SK-N-SH (cell line): Measurements from ENCODE around the gene TIGD6. TPM values are rescaled to one million over a fixed set of nuclear protein-coding genes. Genes with fewer than 3 reads are reported as not detected.

ENCODE experiments used
- CTCF ChIA-PET: fragments of 300-600, 350-600 bp; formaldehyde crosslinking; extraction: SDS; loops from one replicate; lab custom pipeline; 2021; lab: Yijun Ruan, JAX
- POLR2A ChIA-PET: fragments of 350-600 bp; sonication (Branson Sonifier 250); formaldehyde crosslinking; extraction: SDS; loops from one replicate; lab custom pipeline; 2020; ENCODE audit warnings: antibody characterized with exemption, inconsistent platforms; lab: Yijun Ruan, JAX
- DNase-seq: peaks from one replicate; pipeline ENCODE4 v3.0.0; 2012
- H2AFZ ChIP-seq: fragments of 200-600 bp; sonication (generic); 2 replicates; pipeline ENCODE4 v1.8.1; 2016; ENCODE audit warnings: antibody characterized with exemption, mild to moderate bottlenecking, low read depth
- H3F3A ChIP-seq: fragments of 200-600 bp; sonication (generic); replicated peaks from 2 replicates; pipeline ENCODE3; 2016; ENCODE audit warnings: antibody characterized with exemption, mild to moderate bottlenecking; ENCODE audit not compliant: insufficient read depth
- H3K27ac ChIP-seq, 2 experiments: fragments of 200-500 bp in 1 of 2; fragments of 200-600 bp in 1 of 2; sonication (Bioruptor generic) in 1 of 2; sonication (generic), shearing (Covaris generic) in 1 of 2; 2 replicates each; pipeline versions ENCODE4 v1.5.1 to v1.6.1; 2014 to 2016; ENCODE audit warnings: low read depth in 2 of 2, inconsistent platforms in 1 of 2, low read length in 1 of 2, mild to moderate bottlenecking in 1 of 2, mixed read lengths in 1 of 2
- H3K27me3 ChIP-seq: fragments of 200-600 bp; sonication (generic), shearing (Covaris generic); 2 replicates; pipeline ENCODE4 v1.6.1; 2016; ENCODE audit warnings: mixed run types; ENCODE audit not compliant: insufficient read depth
- H3K36me3 ChIP-seq, 2 experiments: fragments of 200-500 bp in 1 of 2; fragments of 200-600 bp in 1 of 2; sonication (Bioruptor generic) in 1 of 2; sonication (generic) in 1 of 2; replicated peaks in 1 of 2; 2 replicates each; pipeline versions ENCODE3 to v1.5.1; 2014 to 2016; ENCODE audit warnings: low read length in 1 of 2, mild to moderate bottlenecking in 1 of 2; ENCODE audit not compliant: insufficient read depth in 2 of 2, control insufficient read depth in 1 of 2
- H3K4me1 ChIP-seq, 2 experiments: fragments of 200-500 bp in 1 of 2; fragments of 200-600 bp in 1 of 2; sonication (Bioruptor generic) in 1 of 2; sonication (generic), shearing (Covaris generic) in 1 of 2; 2 replicates each; pipeline versions ENCODE4 v1.5.1 to v1.6.1; 2014 to 2016; ENCODE audit warnings: low read depth in 1 of 2, low read length in 1 of 2, mixed run types in 1 of 2; ENCODE audit not compliant: insufficient read depth in 2 of 2, control insufficient read depth in 1 of 2
- H3K4me2 ChIP-seq: fragments of 200-600 bp; sonication (generic), shearing (Covaris generic); 2 replicates; pipeline ENCODE4 v1.6.1; 2017; ENCODE audit warnings: mixed run types
- H3K4me3 ChIP-seq, 2 experiments: fragments of 200-500 bp in 1 of 2; fragments of 200-600 bp in 1 of 2; sonication (Bioruptor generic) in 1 of 2; sonication (generic), shearing (Covaris generic) in 1 of 2; 2 replicates each; pipeline versions ENCODE4 v1.5.1 to v1.8.1; 2014 to 2016; ENCODE audit warnings: low read depth in 2 of 2, inconsistent platforms in 1 of 2, low read length in 1 of 2, mild to moderate bottlenecking in 1 of 2, mixed read lengths in 1 of 2, moderate library complexity in 1 of 2
- H3K79me2 ChIP-seq: fragments of 200-600 bp; sonication (generic); 2 replicates; pipeline ENCODE4 v1.8.1; 2017; ENCODE audit warnings: mild to moderate bottlenecking; ENCODE audit not compliant: insufficient read depth
- H3K9ac ChIP-seq: fragments of 200-600 bp; sonication (generic); 2 replicates; pipeline ENCODE4 v1.6.1; 2017; ENCODE audit warnings: mixed run types
- H3K9me2 ChIP-seq: fragments of 200-600 bp; sonication (generic); 2 replicates; pipeline ENCODE4 v1.6.1; 2017; ENCODE audit warnings: mixed run types
- H3K9me3 ChIP-seq: fragments of 200-600 bp; sonication (generic); 2 replicates; pipeline ENCODE4 v1.6.1; 2017; ENCODE audit warnings: mixed run types, mild to moderate bottlenecking, moderate library complexity
- H4K20me1 ChIP-seq: fragments of 200-600 bp; sonication (generic); 2 replicates; pipeline ENCODE4 v1.6.1; 2017; ENCODE audit warnings: mild to moderate bottlenecking, mixed run types; ENCODE audit not compliant: insufficient read depth
- FOSL2 ChIP-seq: IDR thresholded peaks from 2 replicates; pipeline ENCODE4 v1.4.0; 2012; ENCODE audit warnings: low read depth, mild to moderate bottlenecking, moderate library complexity, borderline replicate concordance
- FOXJ3 ChIP-seq: sonication (generic); formaldehyde crosslinking; IDR thresholded peaks from 2 replicates; pipeline ENCODE4 v1.5.1; 2020; ENCODE audit warnings: mild to moderate bottlenecking, missing genetic modification reagents
- GATA2 ChIP-seq: sonication (generic); formaldehyde crosslinking; IDR thresholded peaks from 2 replicates; pipeline ENCODE4 v1.5.0; 2020; ENCODE audit warnings: mild to moderate bottlenecking, missing genetic modification reagents
- IRF3 ChIP-seq: fragments of 150-350 bp; IDR thresholded peaks from 2 replicates; pipeline ENCODE4 v1.6.1; 2016; ENCODE audit warnings: mild to moderate bottlenecking, low read depth, low read length
- JUND ChIP-seq: IDR thresholded peaks from 2 replicates; pipeline ENCODE4 v1.4.0; 2012
- NFIC ChIP-seq: IDR thresholded peaks from 2 replicates; pipeline ENCODE4 v1.4.0; 2012; ENCODE audit warnings: borderline replicate concordance
- RCOR1 ChIP-seq: fragments of 150-350 bp; IDR thresholded peaks from 2 replicates; pipeline ENCODE4 v1.6.1; 2017; ENCODE audit warnings: antibody characterized with exemption, low read length
- RFX5 ChIP-seq: IDR thresholded peaks from 2 replicates; pipeline ENCODE4 v1.6.1; 2012; ENCODE audit warnings: mild to moderate bottlenecking, improper control_type of control experiment, low read length
- RXRA ChIP-seq: IDR thresholded peaks from 2 replicates; pipeline ENCODE4 v1.4.0; 2012; ENCODE audit warnings: low read depth, mild to moderate bottlenecking, borderline replicate concordance
- SMC3 ChIP-seq: IDR thresholded peaks from 2 replicates; pipeline ENCODE4 v1.6.1; 2012; ENCODE audit warnings: low read depth, low read length, improper control_type of control experiment
- TCF12 ChIP-seq: IDR thresholded peaks from 2 replicates; pipeline ENCODE4 v1.4.0; 2012
- TEAD4 ChIP-seq: IDR thresholded peaks from 2 replicates; pipeline ENCODE4 v1.4.0; 2012; ENCODE audit warnings: mild to moderate bottlenecking, borderline replicate concordance; ENCODE audit not compliant: insufficient read depth
- YY1 ChIP-seq: IDR thresholded peaks from 2 replicates; pipeline ENCODE4 v1.4.0; 2012; ENCODE audit warnings: low read depth, mild to moderate bottlenecking
- whole genome bisulfite sequencing: methylation state at CpG from one replicate; pipeline ENCODE4 v1.1.6; 2017; ENCODE audit warnings: low lambda C conversion rate; 5-methylcytosine and 5-hydroxymethylcytosine counted together
- polyA plus RNA-seq, 3 experiments: library from polyadenylated mRNA; depleted of rRNA; stranded (reverse); fragments of >200 nt; gene quantifications; 2 replicates each; pipeline ENCODE4 v1.2.3, GENCODE V29; 2012
- TF ChIP-seq, protein P1 (sequence below): fragments of 200-600 bp; sonication (generic); IDR thresholded peaks from 2 replicates; pipeline ENCODE4 v1.6.1; 2017; ENCODE audit warnings: antibody characterized with exemption, mild to moderate bottlenecking, moderate library complexity
- TF ChIP-seq, protein P2 (sequence below): IDR thresholded peaks from 2 replicates; pipeline ENCODE4; 2012
- TF ChIP-seq, protein P3 (sequence below): IDR thresholded peaks from 2 replicates; pipeline ENCODE4 v1.6.1; 2012; ENCODE audit warnings: mild to moderate bottlenecking, low read depth, low read length, moderate library complexity

TIGD6 gene
- polyA plus RNA-seq, 1 of the 3 experiments (the other 2 are of a cell fraction): 4.7 TPM

DNA sequence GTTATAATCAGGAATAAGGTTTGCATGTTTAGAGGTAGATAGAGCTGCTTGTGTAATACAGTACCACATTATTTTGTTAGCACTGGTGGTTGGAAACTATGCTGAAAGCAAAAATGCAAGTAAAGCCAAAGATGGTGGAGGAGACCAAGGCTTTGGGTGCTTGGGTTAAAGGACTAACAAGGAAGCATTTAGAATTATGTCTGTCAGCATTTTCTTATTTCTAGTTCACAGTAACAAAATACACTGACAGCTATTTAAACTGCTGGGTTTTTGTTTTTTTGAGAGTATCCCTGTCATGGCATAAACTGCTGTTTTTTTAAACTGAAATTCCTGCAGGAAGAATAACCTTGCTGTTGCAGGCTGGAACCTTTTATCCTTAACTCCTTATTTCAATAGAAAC is 6.6 kb upstream of the TIGD6 start:
- H3F3A ChIP-seq: no peaks in the 10 kb centered on the region
- TF ChIP-seq NFIC (no peak), JUND (no peak), SMC3 (no peak), TCF12 (no peak), TEAD4 (no peak), RCOR1 (no peak), YY1 (no peak), FOSL2 (no peak)
- TF ChIP-seq, all 33 proteins: peak for 0
- ChIA-PET CTCF (interaction anchor here (1.1 to 4.4 kb wide), 4 partner anchors 11 to 59 kb away, joined by 3 to 26 read pairs (median 4); no protein-coding TSS in a partner anchor), POLR2A (interaction anchor here (0.6 kb wide), 1 partner anchor 58 kb away, joined by 3 read pairs; no protein-coding TSS in a partner anchor)
- Histone ChIP-seq H2AFZ (no peak overlapping the region), H3K4me1 (peaks cover 6 to 7% of the 10 kb centered on the region in 2 experiments; a peak in 3 of 4 replicates), H3K9me3 (no peaks in the 10 kb centered on the region), H4K20me1 (peaks cover 16% of the 10 kb centered on the region), H3K36me3 (peaks cover 57 to 71% of the 10 kb centered on the region in 2 experiments), H3K9ac (no peak overlapping the region), H3K79me2 (peaks cover 87% of the 10 kb centered on the region), H3K27ac (no peak overlapping the region), H3K4me2 (no peak overlapping the region), H3K9me2 (no peaks in the 10 kb centered on the region), H3K4me3 (no peak overlapping the region), H3K27me3 (no peaks in the 10 kb centered on the region)
- DNase-seq: no peak

DNA sequence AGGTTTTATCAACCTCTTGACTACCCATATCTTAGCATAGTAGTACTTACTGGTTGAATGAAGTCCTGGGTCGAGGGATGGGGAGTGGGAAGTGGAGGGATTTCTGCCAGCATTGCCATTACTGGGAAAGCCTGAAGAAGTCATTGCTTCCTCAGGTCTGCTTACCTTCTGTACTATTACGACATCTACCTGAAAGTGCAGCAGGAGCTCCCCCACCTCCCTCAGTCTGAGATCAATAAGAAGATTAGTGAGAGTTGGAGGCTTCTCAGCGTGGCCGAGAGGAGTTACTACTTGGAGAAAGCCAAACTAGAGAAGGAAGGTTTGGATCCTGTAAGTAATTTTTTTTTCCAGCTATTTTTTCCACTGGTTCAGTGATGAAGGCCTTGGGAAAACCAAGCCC is 5.9 kb upstream of the TIGD6 start:
- Histone ChIP-seq H3K9ac (no peak overlapping the region), H3K4me2 (no peak overlapping the region), H3F3A (peaks cover 3% of the 10 kb centered on the region), H3K27ac (no peak overlapping the region), H3K9me3 (no peaks in the 10 kb centered on the region), H3K4me1 (peaks cover 7 to 13% of the 10 kb centered on the region in 2 experiments; a peak in 3 of 4 replicates), H3K79me2 (peaks cover 90% of the 10 kb centered on the region), H4K20me1 (peaks cover 16% of the 10 kb centered on the region), H3K27me3 (no peaks in the 10 kb centered on the region), H3K9me2 (no peaks in the 10 kb centered on the region), H3K36me3 (peaks cover 51 to 68% of the 10 kb centered on the region in 2 experiments), H3K4me3 (no peak overlapping the region), H2AFZ (no peak overlapping the region)
- ChIA-PET POLR2A (interaction anchor here (0.6 kb wide), 1 partner anchor 57 kb away, joined by 3 read pairs; no protein-coding TSS in a partner anchor), CTCF (interaction anchor here (0.6 to 4.4 kb wide), 6 partner anchors 12 to 212 kb away, joined by 3 to 26 read pairs (median 3); no protein-coding TSS in a partner anchor)
- 94% methylated on average over 4 of the region's 4 CpGs for WGBS
- TF ChIP-seq GATA2 (CRISPR knock-in tag) (no peak), FOXJ3 (CRISPR knock-in tag) (no peak), IRF3 (no peak), RXRA (no peak), TCF12 (no peak), RFX5 (no peak)
- TF ChIP-seq, protein P1, sequence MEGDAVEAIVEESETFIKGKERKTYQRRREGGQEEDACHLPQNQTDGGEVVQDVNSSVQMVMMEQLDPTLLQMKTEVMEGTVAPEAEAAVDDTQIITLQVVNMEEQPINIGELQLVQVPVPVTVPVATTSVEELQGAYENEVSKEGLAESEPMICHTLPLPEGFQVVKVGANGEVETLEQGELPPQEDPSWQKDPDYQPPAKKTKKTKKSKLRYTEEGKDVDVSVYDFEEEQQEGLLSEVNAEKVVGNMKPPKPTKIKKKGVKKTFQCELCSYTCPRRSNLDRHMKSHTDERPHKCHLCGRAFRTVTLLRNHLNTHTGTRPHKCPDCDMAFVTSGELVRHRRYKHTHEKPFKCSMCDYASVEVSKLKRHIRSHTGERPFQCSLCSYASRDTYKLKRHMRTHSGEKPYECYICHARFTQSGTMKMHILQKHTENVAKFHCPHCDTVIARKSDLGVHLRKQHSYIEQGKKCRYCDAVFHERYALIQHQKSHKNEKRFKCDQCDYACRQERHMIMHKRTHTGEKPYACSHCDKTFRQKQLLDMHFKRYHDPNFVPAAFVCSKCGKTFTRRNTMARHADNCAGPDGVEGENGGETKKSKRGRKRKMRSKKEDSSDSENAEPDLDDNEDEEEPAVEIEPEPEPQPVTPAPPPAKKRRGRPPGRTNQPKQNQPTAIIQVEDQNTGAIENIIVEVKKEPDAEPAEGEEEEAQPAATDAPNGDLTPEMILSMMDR: no peak
- TF ChIP-seq, protein P2, sequence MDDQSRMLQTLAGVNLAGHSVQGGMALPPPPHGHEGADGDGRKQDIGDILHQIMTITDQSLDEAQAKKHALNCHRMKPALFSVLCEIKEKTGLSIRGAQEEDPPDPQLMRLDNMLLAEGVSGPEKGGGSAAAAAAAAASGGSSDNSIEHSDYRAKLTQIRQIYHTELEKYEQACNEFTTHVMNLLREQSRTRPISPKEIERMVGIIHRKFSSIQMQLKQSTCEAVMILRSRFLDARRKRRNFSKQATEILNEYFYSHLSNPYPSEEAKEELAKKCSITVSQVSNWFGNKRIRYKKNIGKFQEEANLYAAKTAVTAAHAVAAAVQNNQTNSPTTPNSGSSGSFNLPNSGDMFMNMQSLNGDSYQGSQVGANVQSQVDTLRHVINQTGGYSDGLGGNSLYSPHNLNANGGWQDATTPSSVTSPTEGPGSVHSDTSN: no peak
- TF ChIP-seq, protein P3, sequence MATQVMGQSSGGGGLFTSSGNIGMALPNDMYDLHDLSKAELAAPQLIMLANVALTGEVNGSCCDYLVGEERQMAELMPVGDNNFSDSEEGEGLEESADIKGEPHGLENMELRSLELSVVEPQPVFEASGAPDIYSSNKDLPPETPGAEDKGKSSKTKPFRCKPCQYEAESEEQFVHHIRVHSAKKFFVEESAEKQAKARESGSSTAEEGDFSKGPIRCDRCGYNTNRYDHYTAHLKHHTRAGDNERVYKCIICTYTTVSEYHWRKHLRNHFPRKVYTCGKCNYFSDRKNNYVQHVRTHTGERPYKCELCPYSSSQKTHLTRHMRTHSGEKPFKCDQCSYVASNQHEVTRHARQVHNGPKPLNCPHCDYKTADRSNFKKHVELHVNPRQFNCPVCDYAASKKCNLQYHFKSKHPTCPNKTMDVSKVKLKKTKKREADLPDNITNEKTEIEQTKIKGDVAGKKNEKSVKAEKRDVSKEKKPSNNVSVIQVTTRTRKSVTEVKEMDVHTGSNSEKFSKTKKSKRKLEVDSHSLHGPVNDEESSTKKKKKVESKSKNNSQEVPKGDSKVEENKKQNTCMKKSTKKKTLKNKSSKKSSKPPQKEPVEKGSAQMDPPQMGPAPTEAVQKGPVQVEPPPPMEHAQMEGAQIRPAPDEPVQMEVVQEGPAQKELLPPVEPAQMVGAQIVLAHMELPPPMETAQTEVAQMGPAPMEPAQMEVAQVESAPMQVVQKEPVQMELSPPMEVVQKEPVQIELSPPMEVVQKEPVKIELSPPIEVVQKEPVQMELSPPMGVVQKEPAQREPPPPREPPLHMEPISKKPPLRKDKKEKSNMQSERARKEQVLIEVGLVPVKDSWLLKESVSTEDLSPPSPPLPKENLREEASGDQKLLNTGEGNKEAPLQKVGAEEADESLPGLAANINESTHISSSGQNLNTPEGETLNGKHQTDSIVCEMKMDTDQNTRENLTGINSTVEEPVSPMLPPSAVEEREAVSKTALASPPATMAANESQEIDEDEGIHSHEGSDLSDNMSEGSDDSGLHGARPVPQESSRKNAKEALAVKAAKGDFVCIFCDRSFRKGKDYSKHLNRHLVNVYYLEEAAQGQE: no peak
- no peak for DNase-seq
